PC-9 (cell line): ENCODE measurements around the gene LRP1. TPM values are rescaled to one million over a fixed set of nuclear protein-coding genes. Genes with fewer than 3 reads are reported as not detected.

Experiments used
- BruUV-seq: library from RNA; stranded (reverse); fragments of 400-500 nt; replicated peaks from 2 replicates; lab custom pipeline; 2021; lab: Mats Ljungman, UMichigan
- CTCF ChIA-PET: fragments of 300-600 bp; sonication (Branson Sonifier 250); formaldehyde crosslinking; loops from one replicate; lab custom pipeline; 2022; ENCODE audit warnings: antibody characterized with exemption; lab: Charles Lee
- POLR2A ChIA-PET: fragments of 300-600 bp; sonication (Branson Sonifier 250); formaldehyde crosslinking; loops from one replicate; lab custom pipeline; 2022; ENCODE audit warnings: antibody characterized with exemption; ENCODE audit not compliant: unreplicated experiment; lab: Charles Lee
- DNase-seq, 2 experiments: peaks; one replicate each; pipeline versions ENCODE4 v3.0.0 to v3.0.0-alpha.2; 2015 to 2022; ENCODE audit warnings: mixed read lengths in 1 of 2
- H2AFZ ChIP-seq: fragments of 200-600 bp; sonication (generic); 2 replicates; pipeline ENCODE4 v1.8.1; 2017; ENCODE audit warnings: antibody characterized with exemption
- H3F3A ChIP-seq: fragments of 200-600 bp; sonication (generic); 2 replicates; pipeline ENCODE4 v1.8.1; 2017; ENCODE audit warnings: antibody characterized with exemption, mild to moderate bottlenecking, low read depth; ENCODE audit not compliant: insufficient read depth
- H3K27ac ChIP-seq: fragments of 200-600 bp; sonication (generic); 2 replicates; pipeline ENCODE4 v1.6.1; 2016; ENCODE audit warnings: mixed run types
- H3K27me3 ChIP-seq: fragments of 200-600 bp; sonication (generic); 2 replicates; pipeline ENCODE4 v1.6.1; 2016; ENCODE audit warnings: low read depth, mixed run types; ENCODE audit not compliant: insufficient read depth
- H3K36me3 ChIP-seq: fragments of 200-600 bp; sonication (generic); 2 replicates; pipeline ENCODE4 v1.6.1; 2016; ENCODE audit warnings: low read depth, mixed run types
- H3K4me1 ChIP-seq: fragments of 200-600 bp; sonication (generic); replicated peaks from 2 replicates; pipeline ENCODE4 v1.6.1; 2016; ENCODE audit warnings: mixed run types; ENCODE audit not compliant: insufficient read depth
- H3K4me2 ChIP-seq: fragments of 200-600 bp; sonication (generic); 2 replicates; pipeline ENCODE4 v1.6.1; 2017; ENCODE audit warnings: mixed run types
- H3K4me3 ChIP-seq: fragments of 200-600 bp; sonication (generic); 2 replicates; pipeline ENCODE4 v1.6.1; 2016; ENCODE audit warnings: mixed run types
- H3K79me2 ChIP-seq: fragments of 200-600 bp; sonication (generic); 2 replicates; pipeline ENCODE4 v1.6.1; 2017; ENCODE audit warnings: low read depth, mixed run types
- H3K9me2 ChIP-seq: fragments of 200-600 bp; sonication (generic); 2 replicates; pipeline ENCODE4 v1.8.1; 2017; ENCODE audit warnings: mild to moderate bottlenecking; ENCODE audit not compliant: insufficient read depth
- H3K9me3 ChIP-seq: fragments of 200-600 bp; sonication (generic); 2 replicates; pipeline ENCODE4 v1.8.1; 2016; ENCODE audit warnings: low read depth; ENCODE audit not compliant: insufficient read depth
- H4K20me1 ChIP-seq: fragments of 200-600 bp; sonication (generic); 2 replicates; pipeline ENCODE4 v1.8.1; 2017; ENCODE audit not compliant: insufficient read depth
- EZH2 ChIP-seq: fragments of 200-600 bp; sonication (generic); IDR thresholded peaks from 2 replicates; pipeline ENCODE4 v1.8.0; 2017; ENCODE audit warnings: antibody characterized with exemption, low read depth
- intact Hi-C: fragments of 100-400 bp; cut with micrococcal nuclease; formaldehyde crosslinking; loops from one replicate; pipeline ENCODE4 v1.10.0; 2022; ENCODE audit not compliant: unreplicated experiment
- total RNA-seq: library from RNA; stranded (reverse); gene quantifications from 2 replicates; pipeline ENCODE4 v1.2.3, GENCODE V29; 2021
- TF ChIP-seq, protein P1 (sequence below): fragments of 200-600 bp; sonication (generic); conservative IDR thresholded peaks from 2 replicates; pipeline ENCODE4 v1.6.1; 2017; ENCODE audit warnings: mixed run types, antibody characterized with exemption, mild to moderate bottlenecking, moderate library complexity

LRP1 gene
- total RNA-seq, 1 experiment from 2014 or later = 51.4 TPM

- Histone ChIP-seq H3K36me3 (no peaks in the 10 kb centered on the region), H3K4me3 (no peak overlapping the region; the same call in 1 of the 2 replicates), H3K9me2 (no peaks in the 10 kb centered on the region), H3F3A (peaks cover 64% of the 10 kb centered on the region), H3K27ac (no peak overlapping the region), H3K79me2 (no peaks in the 10 kb centered on the region), H2AFZ (no peak overlapping the region), H3K27me3 (peaks cover 30% of the 10 kb centered on the region), H3K4me2 (peak overlapping the region; percentile 50; the same call in 1 of the 2 replicates), H4K20me1 (0 out of 2 replicates have a peak, but pooled peaks cover 2% of the 10 kb centered on the region), H3K4me1 (peaks cover 22% of the 10 kb centered on the region; the same call in 1 of the 2 replicates), H3K9me3 (no peaks in the 10 kb centered on the region)
- POLR2A ChIA-PET = interaction anchor here (0.5 kb wide), 1 partner anchor 111 kb away, joined by 3 read pairs; no protein-coding TSS in a partner anchor
- DNase-seq = no peak
- TF ChIP-seq, protein P1, sequence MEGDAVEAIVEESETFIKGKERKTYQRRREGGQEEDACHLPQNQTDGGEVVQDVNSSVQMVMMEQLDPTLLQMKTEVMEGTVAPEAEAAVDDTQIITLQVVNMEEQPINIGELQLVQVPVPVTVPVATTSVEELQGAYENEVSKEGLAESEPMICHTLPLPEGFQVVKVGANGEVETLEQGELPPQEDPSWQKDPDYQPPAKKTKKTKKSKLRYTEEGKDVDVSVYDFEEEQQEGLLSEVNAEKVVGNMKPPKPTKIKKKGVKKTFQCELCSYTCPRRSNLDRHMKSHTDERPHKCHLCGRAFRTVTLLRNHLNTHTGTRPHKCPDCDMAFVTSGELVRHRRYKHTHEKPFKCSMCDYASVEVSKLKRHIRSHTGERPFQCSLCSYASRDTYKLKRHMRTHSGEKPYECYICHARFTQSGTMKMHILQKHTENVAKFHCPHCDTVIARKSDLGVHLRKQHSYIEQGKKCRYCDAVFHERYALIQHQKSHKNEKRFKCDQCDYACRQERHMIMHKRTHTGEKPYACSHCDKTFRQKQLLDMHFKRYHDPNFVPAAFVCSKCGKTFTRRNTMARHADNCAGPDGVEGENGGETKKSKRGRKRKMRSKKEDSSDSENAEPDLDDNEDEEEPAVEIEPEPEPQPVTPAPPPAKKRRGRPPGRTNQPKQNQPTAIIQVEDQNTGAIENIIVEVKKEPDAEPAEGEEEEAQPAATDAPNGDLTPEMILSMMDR = no peak
- TF ChIP-seq EZH2 = no peak
- CTCF ChIA-PET = interaction anchor here (0.6 to 1.5 kb wide), 2 partner anchors 27 to 1155 kb away, joined by 6 to 14 read pairs; no protein-coding TSS in a partner anchor
- intact Hi-C loops = loop anchor here (5.0 to 10.0 kb wide), 3 partner anchors 59 to 486 kb away; partner anchors contain the start of genes PRIM1 and STAT6
- no TSS peak for BruUV-seq
Measured at GRCh38 chr12:57240926-57241401, 112.7 kb downstream of the LRP1 start.

DNA sequence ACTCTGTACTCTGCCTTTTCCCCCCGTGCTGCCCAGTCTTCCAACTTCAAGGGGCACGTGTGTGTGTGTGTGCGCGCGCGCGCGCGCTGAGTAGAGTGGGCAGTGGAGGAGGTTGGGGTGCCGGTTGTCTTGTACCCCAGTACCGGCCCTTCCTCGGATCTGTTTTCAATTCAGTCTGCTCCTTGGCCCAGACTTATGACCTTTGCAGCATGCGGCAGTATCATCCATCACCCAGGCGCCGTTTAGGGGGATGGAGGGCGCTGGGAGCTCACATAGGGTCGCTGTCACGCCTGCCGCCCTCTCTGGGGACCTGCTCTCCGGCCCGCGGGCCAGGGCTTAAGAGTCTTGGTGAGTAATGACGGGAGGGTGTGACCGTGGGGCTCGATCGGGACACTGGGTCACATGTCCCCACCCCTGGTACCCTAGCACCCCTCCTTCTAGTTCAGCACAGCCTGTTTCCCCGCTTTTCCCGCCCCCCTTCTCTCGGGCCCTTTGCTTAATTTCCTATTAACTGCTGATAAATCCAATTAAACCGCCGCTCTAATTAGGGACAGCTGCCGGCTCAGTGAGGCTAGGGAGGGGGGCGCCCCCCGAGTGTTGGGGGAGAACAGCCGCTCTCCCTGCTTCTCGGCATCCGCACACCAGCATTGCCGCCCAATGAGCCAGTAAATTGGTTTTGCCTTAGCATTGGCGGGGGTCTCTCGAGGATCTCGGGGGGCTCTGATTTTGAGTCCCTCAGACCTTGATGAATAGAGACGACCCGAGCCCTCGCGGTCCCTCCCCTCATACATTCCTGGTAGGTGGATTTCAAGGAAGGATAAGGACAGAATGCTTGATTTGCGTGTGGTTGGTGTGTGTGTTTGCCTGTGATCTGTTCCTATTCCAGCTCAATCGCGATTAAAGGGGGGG, 113.4 kb downstream of the LRP1 start:
- Histone ChIP-seq H3K27ac (no peak overlapping the region), H3K79me2 (no peaks in the 10 kb centered on the region), H3K9me2 (no peaks in the 10 kb centered on the region), H3K27me3 (peaks cover 30% of the 10 kb centered on the region), H3K4me2 (peak overlapping the region; percentile 99; the same call in 1 of the 2 replicates), H3K9me3 (no peaks in the 10 kb centered on the region), H2AFZ (no peak overlapping the region), H3K4me1 (peaks cover 22% of the 10 kb centered on the region; the same call in 1 of the 2 replicates), H3K4me3 (no peak overlapping the region), H3F3A (peaks cover 60% of the 10 kb centered on the region), H3K36me3 (no peaks in the 10 kb centered on the region), H4K20me1 (no peaks in the 10 kb centered on the region)
- no peak for DNase-seq
- TF ChIP-seq, protein P1 = no peak
- TF ChIP-seq EZH2 = no peak
- POLR2A ChIA-PET = no interaction called here
- no TSS peak for BruUV-seq
- intact Hi-C loops = loop anchor here (5.0 to 10.0 kb wide), 3 partner anchors 59 to 487 kb away; partner anchors contain the start of genes PRIM1 and STAT6
- CTCF ChIA-PET = interaction anchor here (0.6 to 2.5 kb wide), 7 partner anchors 12 to 272 kb away, joined by 3 to 25 read pairs (median 4); partner anchors contain the start of gene SHMT2

GRCh38 chr12:57242329-57242690, 114.0 kb downstream of the LRP1 start:
- H3K4me3 ChIP-seq = peak overlapping the region; percentile 66
- H3K36me3 ChIP-seq = no peaks in the 10 kb centered on the region
- no peaks in the 10 kb centered on the region for H3K9me3 ChIP-seq
- no peak overlapping the region for H3K27ac ChIP-seq
- H4K20me1 ChIP-seq = no peaks in the 10 kb centered on the region
- TF ChIP-seq EZH2 = no peak
- TF ChIP-seq, protein P1 = no peak
- BruUV-seq = no TSS peak
- H3K4me2 ChIP-seq = peak overlapping the region; percentile 99
- peaks cover 54% of the 10 kb centered on the region for H3F3A ChIP-seq
- H3K4me1 ChIP-seq = peaks cover 17% of the 10 kb centered on the region; the same call in 1 of the 2 replicates
- no peak overlapping the region for H2AFZ ChIP-seq
- DNase-seq = no peak
- H3K27me3 ChIP-seq = peaks cover 30% of the 10 kb centered on the region
- POLR2A ChIA-PET = interaction anchor here (0.6 kb wide), 1 partner anchor 130 kb away, joined by 8 read pairs; no protein-coding TSS in a partner anchor
- CTCF ChIA-PET = interaction anchor here (0.6 to 2.5 kb wide), 9 partner anchors 13 to 1195 kb away, joined by 3 to 25 read pairs (median 4); partner anchors contain the start of gene SHMT2
- intact Hi-C loops = loop anchor here (5.0 to 10.0 kb wide), 3 partner anchors 60 to 488 kb away; partner anchors contain the start of genes PRIM1 and STAT6
- H3K79me2 ChIP-seq = no peaks in the 10 kb centered on the region
- no peaks in the 10 kb centered on the region for H3K9me2 ChIP-seq
